Loucy (cell line): Measurements from ENCODE around the gene KRT2.

Source experiments
- CTCF ChIP-seq: fragments of 200-600 bp; sonication (generic); conservative IDR thresholded peaks from 2 replicates; pipeline ENCODE4 v1.5.1; 2014; ENCODE audit warnings: mild to moderate bottlenecking, antibody characterized with exemption, low read length
- EZH2phosphoT487 ChIP-seq: fragments of 200-600 bp; IDR thresholded peaks from 2 replicates; pipeline ENCODE4 v1.6.1; 2018; ENCODE audit warnings: antibody characterized with exemption, mild to moderate bottlenecking, moderate library complexity, borderline replicate concordance

GRCh38 chr12:52695039-52695438, 43.0 kb upstream of the KRT2 start:
- TF ChIP-seq CTCF (no peak), EZH2phosphoT487 (no peak)
